Retinal pigment epithelial cell (primary cell): ENCODE data around the gene THBS3.
"Not testable (repeated sequence)": the region's sequence is repeated elsewhere in the genome, so short reads cannot be mapped to it uniquely, and the experiment has no call there.

Experiments used
- DNase-seq: peaks from one replicate; pipeline ENCODE4 v3.0.0-alpha.2; 2010; ENCODE audit warnings: low read depth
- H3K4me3 ChIP-seq: 2 replicates; pipeline ENCODE4 v1.5.1; 2011; ENCODE audit warnings: mild to moderate bottlenecking, low read length, control low read depth, moderate library complexity
- CTCF ChIP-seq: conservative IDR thresholded peaks from 2 replicates; pipeline ENCODE4 v1.5.1; 2011; ENCODE audit warnings: low read depth, low read length, control low read depth, inconsistent platforms

THBS3 gene

DNA sequence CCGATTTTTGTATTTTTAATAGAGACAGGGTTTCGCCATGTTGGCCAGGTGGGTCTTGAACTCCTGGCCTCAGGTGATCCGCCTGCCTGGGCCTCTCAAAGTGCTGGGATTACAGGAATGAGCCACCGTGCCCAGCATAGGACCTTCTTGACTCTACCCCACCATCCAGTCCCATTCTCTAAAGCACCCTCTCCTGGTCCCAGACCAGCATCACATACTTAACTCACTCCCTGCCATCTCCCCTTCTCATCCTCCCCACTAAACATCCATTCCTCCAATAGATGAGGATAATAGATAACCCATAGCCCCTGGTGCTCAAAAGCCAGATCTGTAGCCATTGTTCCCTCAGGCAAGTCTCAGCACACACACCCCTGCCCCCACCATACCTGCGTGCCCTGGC lies 45.5 kb upstream of the THBS3 start:
- DNase-seq: no peak
- TF ChIP-seq CTCF: peak; percentile 10
- peak overlapping the region; percentile 76 for H3K4me3 ChIP-seq

GRCh38 chr1:155251566-155251965 lies 43.9 kb upstream of the THBS3 start:
- DNase-seq: no peak
- no peak overlapping the region for H3K4me3 ChIP-seq
- TF ChIP-seq CTCF: no peak

- peak overlapping the region; percentile 39 for H3K4me3 ChIP-seq
- peak; percentile 100 for TF ChIP-seq CTCF
- DNase-seq: no peak
Measured at GRCh38 chr1:155250633-155251449, 43.1 kb upstream of the THBS3 start.

DNA sequence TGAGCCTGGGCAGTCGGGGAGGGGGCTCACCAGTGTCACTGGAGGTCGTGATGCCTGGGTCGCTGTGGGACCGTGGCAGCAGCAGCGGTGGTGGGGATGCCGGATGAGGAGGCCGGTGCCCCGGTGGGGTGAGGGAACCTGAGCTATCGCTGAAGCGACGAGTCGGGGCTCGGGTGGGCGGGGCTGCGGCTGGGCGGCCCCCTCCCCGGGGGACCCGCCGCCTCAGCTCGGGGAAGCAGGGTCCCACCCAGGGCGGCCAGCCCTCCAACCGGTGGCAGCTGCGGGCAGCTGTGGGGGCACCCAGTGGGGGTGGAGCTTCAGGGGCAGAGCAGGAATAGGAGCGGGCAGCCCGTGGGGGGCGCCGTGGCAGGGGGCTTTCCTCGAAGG lies 42.5 kb upstream of the THBS3 start:
- DNase-seq: no peak
- H3K4me3 ChIP-seq: peak overlapping the region; percentile 39
- TF ChIP-seq CTCF: no peak

DNA sequence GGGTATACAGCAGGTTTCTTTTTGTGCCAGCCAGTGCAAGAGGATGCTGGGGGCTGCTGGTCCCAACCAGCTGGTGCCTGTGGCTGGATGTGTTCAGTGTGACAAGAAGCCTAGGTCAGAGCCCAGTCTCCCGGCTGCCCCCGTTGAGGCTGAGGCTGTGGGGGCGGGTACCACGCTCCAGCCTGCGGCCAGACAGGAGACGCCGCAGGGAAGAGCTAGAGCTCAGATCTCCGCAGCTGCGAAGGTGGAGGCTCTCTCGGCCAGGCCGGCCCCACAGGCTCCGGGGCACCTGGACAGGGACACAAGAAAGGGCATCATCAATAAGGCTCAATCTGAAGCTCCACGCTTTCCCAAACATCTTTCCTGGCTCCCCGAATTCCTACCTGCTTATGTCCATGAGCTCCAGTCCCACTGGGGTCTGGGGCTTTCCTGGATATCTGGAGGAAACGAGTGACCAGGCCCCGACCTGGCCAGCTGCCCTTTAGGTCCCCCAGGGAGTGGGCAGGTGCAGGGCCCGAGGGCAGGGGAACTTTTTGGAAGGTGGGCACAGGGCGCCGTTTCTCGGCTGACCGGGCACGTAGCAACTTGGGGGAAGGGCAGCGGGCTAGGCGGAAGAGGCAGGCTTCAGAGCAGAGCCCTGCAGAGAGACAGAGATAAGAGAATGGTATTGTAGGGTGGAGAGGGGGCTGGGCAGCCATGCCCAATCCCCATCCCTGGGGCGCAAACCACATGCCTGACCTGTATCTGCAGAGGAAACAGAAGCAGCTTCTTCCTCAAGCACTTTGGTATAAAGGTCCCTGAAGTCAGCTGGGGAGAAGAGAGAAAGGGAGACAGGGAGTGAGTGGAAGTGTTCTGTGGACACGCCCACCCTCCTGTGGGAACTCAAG lies 40.2 kb upstream of the THBS3 start:
- no peak overlapping the region for H3K4me3 ChIP-seq
- DNase-seq: no peak
- TF ChIP-seq CTCF: no peak

DNA sequence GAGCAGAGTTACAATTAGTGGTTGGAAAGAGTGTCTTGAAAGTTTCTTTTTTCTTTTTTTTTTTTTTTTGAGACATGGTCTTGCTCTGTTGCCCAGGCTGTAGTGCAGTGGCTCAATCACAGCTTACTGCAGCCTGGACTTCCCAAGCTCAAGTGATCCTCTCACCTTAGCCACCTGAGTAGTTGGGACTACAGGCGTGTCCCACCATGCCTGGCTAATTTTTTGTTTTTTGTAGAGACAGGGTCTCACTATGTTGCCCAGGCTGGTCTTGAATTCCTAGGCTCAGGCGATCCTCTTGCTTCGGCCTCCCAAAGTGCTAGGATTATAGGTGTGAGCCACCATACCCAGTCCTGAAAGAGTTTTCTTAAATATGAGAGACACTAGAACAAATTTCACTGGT lies 39.1 kb upstream of the THBS3 start:
- H3K4me3 ChIP-seq, DNase-seq: not testable (repeated sequence)

DNA sequence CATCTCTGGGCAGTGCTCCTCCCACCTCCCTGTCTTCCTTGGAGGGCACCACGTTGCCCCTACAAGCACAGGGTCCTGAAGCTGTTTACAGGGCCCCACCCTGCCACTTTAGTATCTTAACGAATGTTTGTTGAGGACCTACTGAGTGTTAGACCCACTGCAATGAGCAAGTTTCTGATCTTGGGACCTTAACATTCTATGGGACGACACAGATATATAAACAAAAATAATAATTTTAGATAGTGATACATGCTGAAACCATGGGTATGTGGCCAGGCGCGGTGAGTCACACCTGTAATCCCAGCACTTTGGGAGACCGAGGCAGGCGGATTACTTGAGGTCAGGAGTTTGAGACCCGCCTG lies 37.4 kb upstream of the THBS3 start:
- no peak for DNase-seq
- no peak for TF ChIP-seq CTCF
- H3K4me3 ChIP-seq: peak overlapping the region; percentile 59
